IMR-90 (cell line): ENCODE results near the gene GLT8D2. TPM values are rescaled to one million over a fixed set of nuclear protein-coding genes. Genes with fewer than 3 reads are reported as not detected.
A peak's percentile ranks its signal among the peaks of the same experiment; 100 is the strongest.

Experiments used
- ATAC-seq: fragments of 200-7000 bp; cut with Tn5 transposase; 2 replicates; pipeline ENCODE4 v1.9.1; 2020; ENCODE audit warnings: low read depth, mild to moderate bottlenecking, moderate library complexity
- BruUV-seq: library from RNA; stranded (reverse); fragments of 400-500 nt; replicated peaks from 2 replicates; lab custom pipeline; 2021; lab: Mats Ljungman, UMichigan
- CTCF ChIA-PET: fragments of 300-600 bp; formaldehyde crosslinking; extraction: SDS; loops from one replicate; lab custom pipeline; 2021; ENCODE audit warnings: antibody characterized with exemption; lab: Yijun Ruan, JAX
- POLR2A ChIA-PET: fragments of 300-600 bp; sonication (Branson Sonifier 250); formaldehyde crosslinking; loops from one replicate; lab custom pipeline; 2022; ENCODE audit warnings: antibody characterized with exemption; ENCODE audit not compliant: unreplicated experiment; lab: Charles Lee
- DNase-seq: peaks from one replicate; pipeline ENCODE4 v3.0.0; 2013
- H2AFZ ChIP-seq: replicated peaks from 2 replicates; pipeline ENCODE3; 2013; ENCODE audit warnings: low read length, mild to moderate bottlenecking; ENCODE audit not compliant: poor library complexity
- H2AK5ac ChIP-seq: 2 replicates; pipeline ENCODE4 v1.6.1; 2013; ENCODE audit warnings: low read depth, low read length, inconsistent platforms
- H2AK9ac ChIP-seq: replicated peaks from 2 replicates; pipeline ENCODE3; 2013; ENCODE audit warnings: mild to moderate bottlenecking, low read depth, low read length, moderate library complexity; ENCODE audit not compliant: poor library complexity
- H2BK120ac ChIP-seq: 2 replicates; pipeline ENCODE4 v1.6.1; 2013; ENCODE audit warnings: low read depth, low read length, inconsistent platforms
- H2BK15ac ChIP-seq: 3 replicates; pipeline ENCODE4 v1.6.1; 2013; ENCODE audit warnings: low read depth, low read length, inconsistent platforms
- H2BK20ac ChIP-seq: 2 replicates; pipeline ENCODE4 v1.6.1; 2013; ENCODE audit warnings: low read depth, mild to moderate bottlenecking, inconsistent platforms, low read length, moderate library complexity
- H2BK5ac ChIP-seq: 2 replicates; pipeline ENCODE4 v1.6.1; 2013; ENCODE audit warnings: mild to moderate bottlenecking, low read depth, low read length, inconsistent platforms; ENCODE audit not compliant: poor library complexity, severe bottlenecking
- H3K14ac ChIP-seq: replicated peaks from 2 replicates; pipeline ENCODE4 v1.6.1; 2013; ENCODE audit warnings: low read depth, low read length, inconsistent platforms
- H3K18ac ChIP-seq: 2 replicates; pipeline ENCODE4 v1.6.1; 2013; ENCODE audit warnings: low read depth, low read length, control low read depth
- H3K23ac ChIP-seq: 2 replicates; pipeline ENCODE4 v1.6.1; 2013; ENCODE audit warnings: low read depth, low read length, inconsistent platforms
- H3K27ac ChIP-seq: 2 replicates; pipeline ENCODE4 v1.5.1; 2013; ENCODE audit warnings: mild to moderate bottlenecking, control low read depth, low read length; ENCODE audit not compliant: insufficient read depth
- H3K27me3 ChIP-seq: 2 replicates; pipeline ENCODE4 v1.6.1; 2013; ENCODE audit warnings: low read length; ENCODE audit not compliant: control insufficient read depth, insufficient read depth
- H3K36me3 ChIP-seq: 2 replicates; pipeline ENCODE4 v1.6.1; 2013; ENCODE audit warnings: low read length, mixed read lengths; ENCODE audit not compliant: control insufficient read depth, insufficient read depth
- H3K4ac ChIP-seq: 2 replicates; pipeline ENCODE4 v1.6.1; 2013; ENCODE audit warnings: low read depth, low read length, inconsistent platforms
- H3K4me1 ChIP-seq: 2 replicates; pipeline ENCODE4 v1.6.1; 2013; ENCODE audit warnings: low read length, mixed read lengths; ENCODE audit not compliant: control insufficient read depth, insufficient read depth
- H3K4me2 ChIP-seq: 2 replicates; pipeline ENCODE4 v1.6.1; 2013; ENCODE audit warnings: low read depth, mild to moderate bottlenecking, control low read depth, low read length, moderate library complexity
- H3K4me3 ChIP-seq: 2 replicates; pipeline ENCODE4 v1.5.1; 2013; ENCODE audit warnings: low read depth, mild to moderate bottlenecking, control low read depth, low read length, moderate library complexity; ENCODE audit not compliant: insufficient read depth
- H3K56ac ChIP-seq: 2 replicates; pipeline ENCODE4 v1.6.1; 2013; ENCODE audit warnings: low read length, inconsistent platforms; ENCODE audit not compliant: insufficient read depth; ENCODE audit errors: extremely low read depth
- H3K79me1 ChIP-seq, 2 experiments: 2 replicates each; pipeline ENCODE4 v1.6.1; 2013; ENCODE audit warnings: low read length in 2 of 2, inconsistent platforms in 1 of 2, low read depth in 1 of 2
- H3K9ac ChIP-seq: 2 replicates; pipeline ENCODE4 v1.6.1; 2013; ENCODE audit warnings: low read depth, low read length, control low read depth
- H3K9me1 ChIP-seq: 2 replicates; pipeline ENCODE4 v1.6.1; 2013; ENCODE audit warnings: low read length, inconsistent platforms; ENCODE audit not compliant: insufficient read depth
- H3K9me3 ChIP-seq: 2 replicates; pipeline ENCODE4 v1.6.1; 2013; ENCODE audit warnings: low read length; ENCODE audit not compliant: control insufficient read depth, insufficient read depth
- H4K20me1 ChIP-seq: 2 replicates; pipeline ENCODE4 v1.6.1; 2013; ENCODE audit warnings: low read length, inconsistent platforms; ENCODE audit not compliant: insufficient read depth
- H4K5ac ChIP-seq: 2 replicates; pipeline ENCODE4 v1.6.1; 2013; ENCODE audit warnings: mild to moderate bottlenecking, low read depth, low read length, control low read depth
- H4K8ac ChIP-seq, 2 experiments: 2 replicates each; pipeline ENCODE4 v1.6.1; 2013; ENCODE audit warnings: low read depth in 2 of 2, low read length in 2 of 2, control low read depth in 1 of 2, inconsistent platforms in 1 of 2
- H4K91ac ChIP-seq: 2 replicates; pipeline ENCODE4 v1.6.1; 2013; ENCODE audit warnings: low read depth, low read length, inconsistent platforms; ENCODE audit not compliant: insufficient read depth
- BHLHE40 ChIP-seq: fragments of 150-350 bp; IDR thresholded peaks from 2 replicates; pipeline ENCODE4 v1.6.1; 2016; ENCODE audit warnings: mild to moderate bottlenecking, low read depth, low read length
- CEBPB ChIP-seq: IDR thresholded peaks from 2 replicates; pipeline ENCODE4 v1.6.1; 2012; ENCODE audit warnings: low read depth, low read length, improper control_type of control experiment
- CHD1 ChIP-seq: IDR thresholded peaks from 2 replicates; pipeline ENCODE4 v1.6.1; 2012; ENCODE audit warnings: low read depth, low read length, improper control_type of control experiment
- MAFK ChIP-seq: IDR thresholded peaks from 2 replicates; pipeline ENCODE4 v1.6.1; 2012; ENCODE audit warnings: low read depth, low read length, improper control_type of control experiment
- MAZ ChIP-seq: IDR thresholded peaks from 2 replicates; pipeline ENCODE4 v1.6.1; 2012; ENCODE audit warnings: low read depth, mild to moderate bottlenecking, low read length, improper control_type of control experiment, moderate library complexity, borderline replicate concordance
- NFE2L2 ChIP-seq: fragments of 150-350 bp; IDR thresholded peaks from 2 replicates; pipeline ENCODE4 v1.6.1; 2016; ENCODE audit warnings: low read depth, mild to moderate bottlenecking, low read length
- POLR2A ChIP-seq: IDR thresholded peaks from 2 replicates; pipeline ENCODE4 v1.6.1; 2012; ENCODE audit warnings: mild to moderate bottlenecking, low read depth, low read length
- RAD21 ChIP-seq: IDR thresholded peaks from 2 replicates; pipeline ENCODE4 v1.6.1; 2012; ENCODE audit warnings: low read length, improper control_type of control experiment
- RFX5 ChIP-seq: IDR thresholded peaks from 2 replicates; pipeline ENCODE4 v1.8.0; 2012; ENCODE audit warnings: low read depth, mild to moderate bottlenecking, low read length, moderate library complexity
- WGBS, 2 experiments: methylation state at CpG; one replicate each; pipeline versions ENCODE4 v1.1.5 to v1.1.7; 2013; ENCODE audit warnings: missing lambda C conversion rate in 2 of 2; ENCODE audit not compliant: insufficient read length in 1 of 2; ENCODE audit errors: extremely low coverage in 2 of 2; 5-methylcytosine and 5-hydroxymethylcytosine counted together
- dilution Hi-C: fragments of 300-500 bp; cut with HindIII; formaldehyde crosslinking; loops from one replicate; pipeline ENCODE4 v1.14.3; 2018; ENCODE audit warnings: low sequenced_read_pairs; ENCODE audit not compliant: unreplicated experiment
- in situ Hi-C: fragments of 300-500 bp; cut with MboI; formaldehyde crosslinking; loops from 3 replicates; pipeline ENCODE4 v1.14.3; 2019; ENCODE audit warnings: low sequenced_read_pairs, inconsistent platforms, mixed read lengths
- intact Hi-C: fragments of 100-400 bp; cut with micrococcal nuclease; formaldehyde crosslinking; loops from 2 replicates; pipeline ENCODE4 v1.10.0; 2022
- polyA plus RNA-seq, 3 experiments: library from polyadenylated mRNA; depleted of rRNA; stranded (reverse); fragments of >200 nt; gene quantifications; 2 replicates each; pipeline ENCODE4 v1.2.3, GENCODE V29; 2012; ENCODE audit warnings: low replicate concordance in 1 of 3
- total RNA-seq: library from RNA; depleted of rRNA; stranded (reverse); fragments of >200 nt; gene quantifications from 2 replicates; pipeline ENCODE4 v1.2.3, GENCODE V29; 2012
- TF ChIP-seq, protein P1 (sequence below): conservative IDR thresholded peaks from 2 replicates; pipeline ENCODE4 v1.5.1; 2012; ENCODE audit warnings: mild to moderate bottlenecking, low read depth, low read length, improper control_type of control experiment
- TF ChIP-seq, protein P2 (sequence below): fragments of 150-350 bp; IDR thresholded peaks from 2 replicates; pipeline ENCODE4 v1.6.1; 2017; ENCODE audit warnings: mild to moderate bottlenecking, antibody characterized with exemption, low read length, low read depth

GLT8D2 gene
- total and polyA plus RNA-seq, 2 of the 4 experiments (the other 2 are of a cell fraction), result 33.5 to 47.9 TPM

DNA sequence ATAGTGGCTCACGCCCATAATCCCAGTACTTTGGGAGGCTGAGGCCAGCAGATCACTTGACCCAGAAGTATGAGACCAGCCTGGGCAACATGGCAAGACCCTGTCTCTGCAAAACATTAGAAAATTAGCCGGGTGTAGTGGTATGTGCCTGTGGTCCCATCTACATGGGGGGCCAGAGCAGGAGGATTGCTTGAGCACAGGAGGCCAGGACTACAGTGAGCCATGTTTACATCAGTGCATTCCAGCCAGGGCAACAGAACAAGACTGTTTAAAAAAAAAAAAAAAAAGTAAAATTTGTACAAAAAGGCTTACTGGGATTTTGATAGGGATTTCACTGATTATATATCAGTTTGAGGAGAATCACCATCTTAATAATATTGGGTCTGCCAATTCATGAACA, 22.1 kb upstream of the GLT8D2 start:
- Histone ChIP-seq H3K4ac (no peak overlapping the region), H2BK5ac (peak overlapping the region; percentile 72), H4K91ac (no peak overlapping the region), H2AK9ac (no peak overlapping the region), H3K9me3 (no peaks in the 10 kb centered on the region), H3K4me1 (peaks cover 2% of the 10 kb centered on the region; the same call in 1 of the 2 replicates), H3K36me3 (peaks cover 16% of the 10 kb centered on the region), H3K18ac (no peak overlapping the region), H3K27ac (peak overlapping the region; percentile 88; the same call in 1 of the 2 replicates), H4K5ac (no peak overlapping the region), H2BK120ac (no peak overlapping the region), H3K27me3 (no peaks in the 10 kb centered on the region), H4K8ac (peak overlapping the region in 1 of 2 experiments; percentile 67; a peak in 1 of 4 replicates), H4K20me1 (peaks cover 4% of the 10 kb centered on the region; the same call in 1 of the 2 replicates), H3K9ac (no peak overlapping the region), H3K4me3 (no peak overlapping the region), H2AFZ (no peak overlapping the region), H2BK15ac (no peak overlapping the region), H3K79me1 (peaks cover 7 to 49% of the 10 kb centered on the region in 2 experiments), H3K4me2 (no peak overlapping the region), H3K23ac (no peak overlapping the region), H2AK5ac (0 out of 2 replicates have a peak overlapping the region, but pooled peaks have one; percentile 78), H3K56ac (no peak overlapping the region), H2BK20ac (no peak overlapping the region), H3K14ac (no peak overlapping the region), H3K9me1 (no peaks in the 10 kb centered on the region)
- no TSS peak for BruUV-seq
- ChIA-PET POLR2A (no interaction called here), CTCF (no interaction called here)
- 67% methylated on average over 1 of the region's 2 CpGs; no CpG with 5 or more reads in 1 of the 2 experiments for WGBS, 2 experiments
- TF ChIP-seq CHD1 (no peak), BHLHE40 (no peak), CEBPB (no peak), RFX5 (no peak), POLR2A (no peak), NFE2L2 (no peak), MAZ (no peak), MAFK (no peak), RAD21 (no peak)
- TF ChIP-seq, protein P1, sequence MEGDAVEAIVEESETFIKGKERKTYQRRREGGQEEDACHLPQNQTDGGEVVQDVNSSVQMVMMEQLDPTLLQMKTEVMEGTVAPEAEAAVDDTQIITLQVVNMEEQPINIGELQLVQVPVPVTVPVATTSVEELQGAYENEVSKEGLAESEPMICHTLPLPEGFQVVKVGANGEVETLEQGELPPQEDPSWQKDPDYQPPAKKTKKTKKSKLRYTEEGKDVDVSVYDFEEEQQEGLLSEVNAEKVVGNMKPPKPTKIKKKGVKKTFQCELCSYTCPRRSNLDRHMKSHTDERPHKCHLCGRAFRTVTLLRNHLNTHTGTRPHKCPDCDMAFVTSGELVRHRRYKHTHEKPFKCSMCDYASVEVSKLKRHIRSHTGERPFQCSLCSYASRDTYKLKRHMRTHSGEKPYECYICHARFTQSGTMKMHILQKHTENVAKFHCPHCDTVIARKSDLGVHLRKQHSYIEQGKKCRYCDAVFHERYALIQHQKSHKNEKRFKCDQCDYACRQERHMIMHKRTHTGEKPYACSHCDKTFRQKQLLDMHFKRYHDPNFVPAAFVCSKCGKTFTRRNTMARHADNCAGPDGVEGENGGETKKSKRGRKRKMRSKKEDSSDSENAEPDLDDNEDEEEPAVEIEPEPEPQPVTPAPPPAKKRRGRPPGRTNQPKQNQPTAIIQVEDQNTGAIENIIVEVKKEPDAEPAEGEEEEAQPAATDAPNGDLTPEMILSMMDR, result no peak
- TF ChIP-seq, protein P2, sequence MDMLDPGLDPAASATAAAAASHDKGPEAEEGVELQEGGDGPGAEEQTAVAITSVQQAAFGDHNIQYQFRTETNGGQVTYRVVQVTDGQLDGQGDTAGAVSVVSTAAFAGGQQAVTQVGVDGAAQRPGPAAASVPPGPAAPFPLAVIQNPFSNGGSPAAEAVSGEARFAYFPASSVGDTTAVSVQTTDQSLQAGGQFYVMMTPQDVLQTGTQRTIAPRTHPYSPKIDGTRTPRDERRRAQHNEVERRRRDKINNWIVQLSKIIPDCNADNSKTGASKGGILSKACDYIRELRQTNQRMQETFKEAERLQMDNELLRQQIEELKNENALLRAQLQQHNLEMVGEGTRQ, result no peak
- in situ Hi-C loops, result no loop called here
- ATAC-seq (peak; percentile 92), DNase-seq (peak; percentile 50)
- intact Hi-C loops, result no loop called here
- dilution Hi-C loops, result no loop called here
